PC-3 (cell line): ENCODE measurements around the gene FAM117B.

Experiments
- CTCF ChIP-seq: fragments of 300-600 bp; sonication (generic); conservative IDR thresholded peaks from 2 replicates; pipeline ENCODE4 v1.5.1; 2017; ENCODE audit warnings: antibody characterized with exemption, low read depth, mild to moderate bottlenecking, low read length
- EZH2 ChIP-seq: fragments of 300-600 bp; sonication (generic); IDR thresholded peaks from one replicate; pipeline ENCODE4 v1.6.1; 2017; ENCODE audit warnings: antibody characterized with exemption, mild to moderate bottlenecking, low read length; ENCODE audit not compliant: unreplicated experiment

- TF ChIP-seq CTCF (no peak), EZH2 (no peak)
Measured at GRCh38 chr2:202643012-202643858, 8.5 kb downstream of the FAM117B start.
